ENCODE data around the gene RGS1.
"Not testable (repeated sequence)": the region's sequence is repeated elsewhere in the genome, so short reads cannot be mapped to it uniquely, and the experiment has no call there.

The RGS1 gene

GRCh38 chr1:192575499-192576189, at the start of gene RGS1:
Gene RGS1 (plus strand): TSS chr1:192575773. CDS start chr1:192575793, 20 bp downstream.
- Mint-ChIP-seq H3K27ac (peak within 1 kb of the TSS; percentile 98), H3K4me3 (peak within 1 kb of the TSS; percentile 81), H3K4me1 (peaks cover 50% of the 10 kb centered on the region), H3K9me3 (peaks cover 3% of the 10 kb centered on the region), H3K36me3 (peaks cover 55% of the 10 kb centered on the region)
- DNase-seq (ENCODE audit: low spot score in 2 of 2), result peak; percentile 44 to 84
- ATAC-seq, result peak; percentile 96

- no peak overlapping the region for H3K27ac Mint-ChIP-seq
- H3K4me1 Mint-ChIP-seq, result peaks cover 53% of the 10 kb centered on the region
- H3K36me3 Mint-ChIP-seq, result no peaks in the 10 kb centered on the region
- ATAC-seq (no peak), DNase-seq (ENCODE audit: low spot score in 2 of 2) (no peak)
- H3K9me3 Mint-ChIP-seq, result peaks cover 6% of the 10 kb centered on the region
- no peak overlapping the region for H3K4me3 Mint-ChIP-seq
These were observed 48.3 kb upstream of the RGS1 start for GRCh38 chr1:192527111-192527795.

- Mint-ChIP-seq H3K9me3 (peaks cover 6% of the 10 kb centered on the region), H3K4me1 (peaks cover 49% of the 10 kb centered on the region), H3K4me3 (no peak overlapping the region), H3K27ac (no peak overlapping the region), H3K36me3 (no peaks in the 10 kb centered on the region)
- no peak for DNase-seq (ENCODE audit: low spot score in 2 of 2)
- no peak for ATAC-seq
These were observed 47.6 kb upstream of the RGS1 start for GRCh38 chr1:192527950-192528349.

- Mint-ChIP-seq H3K27ac (peak overlapping the region; percentile 71), H3K36me3 (no peaks in the 10 kb centered on the region), H3K4me3 (peak overlapping the region; percentile 40), H3K4me1 (peaks cover 50% of the 10 kb centered on the region), H3K9me3 (peaks cover 6% of the 10 kb centered on the region)
- ATAC-seq (no peak), DNase-seq (ENCODE audit: low spot score in 2 of 2) (no peak)
These were observed 46.4 kb upstream of the RGS1 start for GRCh38 chr1:192529031-192529755.

GRCh38 chr1:192529811-192530210, 45.8 kb upstream of the RGS1 start:
- ATAC-seq, result no peak
- peak overlapping the region; percentile 71 for H3K27ac Mint-ChIP-seq
- peak overlapping the region; percentile 40 for H3K4me3 Mint-ChIP-seq
- H3K36me3 Mint-ChIP-seq, result no peaks in the 10 kb centered on the region
- H3K4me1 Mint-ChIP-seq, result peaks cover 44% of the 10 kb centered on the region
- DNase-seq (ENCODE audit: low spot score in 2 of 2), result no peak
- H3K9me3 Mint-ChIP-seq, result peaks cover 6% of the 10 kb centered on the region

- ATAC-seq (peak; percentile 92), DNase-seq (ENCODE audit: low spot score in 2 of 2) (no peak)
- peak overlapping the region; percentile 40 for H3K4me3 Mint-ChIP-seq
- H3K27ac Mint-ChIP-seq, result peak overlapping the region; percentile 71
- peaks cover 6% of the 10 kb centered on the region for H3K9me3 Mint-ChIP-seq
- H3K4me1 Mint-ChIP-seq, result peaks cover 43% of the 10 kb centered on the region
- H3K36me3 Mint-ChIP-seq, result no peaks in the 10 kb centered on the region
These were observed 45.3 kb upstream of the RGS1 start for GRCh38 chr1:192530254-192530653.

- DNase-seq (ENCODE audit: low spot score in 2 of 2); H3K36me3 Mint-ChIP-seq; H3K9me3 Mint-ChIP-seq; H3K27ac Mint-ChIP-seq: not testable (repeated sequence)
- Mint-ChIP-seq H3K4me3 (peak overlapping the region; percentile 1), H3K4me1 (peaks cover 39% of the 10 kb centered on the region)
- ATAC-seq, result peak; percentile 96
These were observed 44.4 kb upstream of the RGS1 start for GRCh38 chr1:192531037-192531703.

- H3K4me1 Mint-ChIP-seq, result peaks cover 50% of the 10 kb centered on the region
- no peak overlapping the region for H3K27ac Mint-ChIP-seq
- H3K9me3 Mint-ChIP-seq, result no peaks in the 10 kb centered on the region
- DNase-seq (ENCODE audit: low spot score in 2 of 2) (no peak), ATAC-seq (no peak)
- H3K4me3 Mint-ChIP-seq, result no peak overlapping the region
- peaks cover 6% of the 10 kb centered on the region for H3K36me3 Mint-ChIP-seq
These were observed 40.9 kb upstream of the RGS1 start for GRCh38 chr1:192534666-192535065.

GRCh38 chr1:192535916-192536664, 39.5 kb upstream of the RGS1 start:
- Mint-ChIP-seq H3K4me1 (peaks cover 48% of the 10 kb centered on the region), H3K9me3 (no peaks in the 10 kb centered on the region), H3K27ac (no peak overlapping the region), H3K36me3 (peaks cover 6% of the 10 kb centered on the region), H3K4me3 (peak overlapping the region; percentile 6)
- DNase-seq (ENCODE audit: low spot score in 2 of 2) (no peak), ATAC-seq (peak; percentile 86)

- Mint-ChIP-seq H3K27ac (peak overlapping the region; percentile 93), H3K9me3 (no peaks in the 10 kb centered on the region), H3K36me3 (peaks cover 7% of the 10 kb centered on the region), H3K4me3 (peak overlapping the region; percentile 53), H3K4me1 (peaks cover 51% of the 10 kb centered on the region)
- DNase-seq (ENCODE audit: low spot score in 2 of 2), result no peak
- peak; percentile 76 for ATAC-seq
These were observed 36.9 kb upstream of the RGS1 start for GRCh38 chr1:192538407-192539296.

- ATAC-seq (peak; percentile 48), DNase-seq (ENCODE audit: low spot score in 2 of 2) (no peak)
- Mint-ChIP-seq H3K4me1 (peaks cover 59% of the 10 kb centered on the region), H3K27ac (peak overlapping the region; percentile 93), H3K9me3 (no peaks in the 10 kb centered on the region), H3K36me3 (peaks cover 11% of the 10 kb centered on the region), H3K4me3 (peak overlapping the region; percentile 53)
These were observed 36.1 kb upstream of the RGS1 start for GRCh38 chr1:192539297-192540092.

GRCh38 chr1:192543445-192543844, 32.1 kb upstream of the RGS1 start:
- ATAC-seq, result no peak
- Mint-ChIP-seq H3K4me1 (peaks cover 69% of the 10 kb centered on the region), H3K4me3 (peak overlapping the region; percentile 53), H3K27ac (peak overlapping the region; percentile 80), H3K9me3 (no peaks in the 10 kb centered on the region), H3K36me3 (peaks cover 5% of the 10 kb centered on the region)
- no peak for DNase-seq (ENCODE audit: low spot score in 2 of 2)

- Mint-ChIP-seq H3K4me1 (peaks cover 56% of the 10 kb centered on the region), H3K27ac (peak overlapping the region; percentile 86), H3K36me3 (peaks cover 5% of the 10 kb centered on the region), H3K4me3 (peak overlapping the region; percentile 53), H3K9me3 (no peaks in the 10 kb centered on the region)
- DNase-seq (ENCODE audit: low spot score in 2 of 2) (no peak), ATAC-seq (peak; percentile 45)
These were observed 29.6 kb upstream of the RGS1 start for GRCh38 chr1:192545896-192546521.

All from stimulated activated effector memory CD8-positive, alpha-beta T cell treated with anti-CD3 and anti-CD28 coated beads, Interleukin-12 subunit alpha, Interleukin-12 subunit beta, amount 100 ng/mL, for 72 hours (primary cell).